DND-41 (cell line): ENCODE measurements around the gene REV3L.

Experiments used
- CTCF ChIP-seq: IDR thresholded peaks from 2 replicates; pipeline ENCODE4 v1.5.1; 2012; ENCODE audit warnings: borderline replicate concordance, low read length, moderate library complexity, mild to moderate bottlenecking; ENCODE audit not compliant: poor library complexity, severe bottlenecking; ENCODE audit errors: extremely low read depth
- EZH2 ChIP-seq: IDR thresholded peaks from 3 replicates; pipeline ENCODE4 v1.6.1; 2012; ENCODE audit warnings: borderline replicate concordance, low read depth, mild to moderate bottlenecking, moderate library complexity, low read length, inconsistent platforms; ENCODE audit not compliant: severe bottlenecking

GRCh38 chr6:111441678-111442243 is 41.3 kb downstream of the REV3L start:
- TF ChIP-seq CTCF: no peak
- no peak for TF ChIP-seq EZH2
